Sigmoid colon (tissue), 3 donors: ENCODE results near the gene ARHGAP12.

ENCODE experiments used
- POLR2A ChIP-seq, 2 donors: fragments of 450-650 bp; IDR thresholded peaks; one replicate each; pipeline ENCODE4 v1.6.1; 2016; ENCODE audit warnings: antibody characterized with exemption in 2 of 2, mild to moderate bottlenecking in 2 of 2, moderate library complexity in 2 of 2
- TF ChIP-seq, protein P1 (sequence below), 4 experiments: fragments of 450-650 bp in 3 of 4; fragments of 200-600 bp in 1 of 4; IDR thresholded peaks; one replicate each; pipeline ENCODE4 v1.5.1; 2016 to 2019; ENCODE audit warnings: antibody characterized with exemption in 4 of 4, mild to moderate bottlenecking in 3 of 4, moderate library complexity in 2 of 4

DNA sequence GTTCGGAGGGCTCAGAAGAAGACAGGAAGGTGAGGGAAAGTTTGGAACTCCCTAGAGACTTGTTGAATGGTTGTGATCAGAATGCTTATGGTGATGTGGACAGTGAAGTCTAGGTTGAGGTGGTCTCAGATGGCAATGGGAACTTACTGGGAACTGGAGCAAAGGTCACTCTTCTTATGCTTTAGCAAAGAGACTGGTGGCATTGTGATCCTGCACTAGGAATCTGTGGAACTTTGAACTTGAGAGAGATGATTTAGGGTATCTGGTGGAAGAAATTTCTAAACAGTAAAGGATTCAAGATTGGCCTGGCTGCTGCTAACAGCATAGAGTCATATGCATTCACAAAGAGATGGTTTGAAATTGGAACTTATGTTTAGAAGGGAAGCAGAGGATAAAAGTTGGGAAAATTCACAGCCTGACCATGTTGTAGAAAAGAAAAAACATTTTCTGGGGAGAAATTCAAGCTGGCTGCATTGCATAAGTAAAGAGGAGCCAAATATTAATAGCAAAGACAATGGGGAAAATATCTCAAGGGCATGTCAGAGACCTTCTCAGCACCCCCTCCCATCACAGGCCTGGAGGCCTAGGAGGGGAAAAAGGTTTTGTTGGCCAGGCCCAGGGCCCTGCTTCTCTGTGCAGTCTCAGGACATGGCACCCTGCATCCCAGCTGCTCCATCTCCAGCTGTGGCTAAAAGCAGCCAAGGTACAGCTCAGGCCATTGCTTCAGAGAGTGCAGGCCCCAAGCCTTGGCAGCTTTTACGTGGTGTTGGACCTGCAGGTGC lies 26.0 kb upstream of the ARHGAP12 start:
- TF ChIP-seq, protein P1, sequence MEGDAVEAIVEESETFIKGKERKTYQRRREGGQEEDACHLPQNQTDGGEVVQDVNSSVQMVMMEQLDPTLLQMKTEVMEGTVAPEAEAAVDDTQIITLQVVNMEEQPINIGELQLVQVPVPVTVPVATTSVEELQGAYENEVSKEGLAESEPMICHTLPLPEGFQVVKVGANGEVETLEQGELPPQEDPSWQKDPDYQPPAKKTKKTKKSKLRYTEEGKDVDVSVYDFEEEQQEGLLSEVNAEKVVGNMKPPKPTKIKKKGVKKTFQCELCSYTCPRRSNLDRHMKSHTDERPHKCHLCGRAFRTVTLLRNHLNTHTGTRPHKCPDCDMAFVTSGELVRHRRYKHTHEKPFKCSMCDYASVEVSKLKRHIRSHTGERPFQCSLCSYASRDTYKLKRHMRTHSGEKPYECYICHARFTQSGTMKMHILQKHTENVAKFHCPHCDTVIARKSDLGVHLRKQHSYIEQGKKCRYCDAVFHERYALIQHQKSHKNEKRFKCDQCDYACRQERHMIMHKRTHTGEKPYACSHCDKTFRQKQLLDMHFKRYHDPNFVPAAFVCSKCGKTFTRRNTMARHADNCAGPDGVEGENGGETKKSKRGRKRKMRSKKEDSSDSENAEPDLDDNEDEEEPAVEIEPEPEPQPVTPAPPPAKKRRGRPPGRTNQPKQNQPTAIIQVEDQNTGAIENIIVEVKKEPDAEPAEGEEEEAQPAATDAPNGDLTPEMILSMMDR (IDR thresholded peaks at IDR 0.05), result no peak
- TF ChIP-seq POLR2A (IDR thresholded peaks at IDR 0.05), result no peak
